ENCODE data around the gene GPR35.

The GPR35 gene

GRCh38 chr2:240620149-240620731, 5.0 kb upstream of the GPR35 start:
- FAIRE-seq = no peak

GRCh38 chr2:240620859-240621258, 4.4 kb upstream of the GPR35 start:
- no peak for DNase-seq (ENCODE audit: extremely low spot score, insufficient read length, low read depth)
- no peak for FAIRE-seq

More at GRCh38 chr2:240620149-240620731, 5.0 kb upstream of the GPR35 start:
- no peak for DNase-seq (ENCODE audit: extremely low spot score, insufficient read length, low read depth)

- DNase-seq (ENCODE audit: extremely low spot score, insufficient read length, low read depth) (no peak), FAIRE-seq (no peak)
Observed at GRCh38 chr2:240622060-240622411, 3.2 kb upstream of the GPR35 start.

GRCh38 chr2:240622531-240623235, 2.6 kb upstream of the GPR35 start:
- DNase-seq (ENCODE audit: extremely low spot score, insufficient read length, low read depth) = no peak

GRCh38 chr2:240623531-240624010, 1.7 kb upstream of the GPR35 start:
- no peak for FAIRE-seq

More at GRCh38 chr2:240622531-240623235, 2.6 kb upstream of the GPR35 start:
- no peak for FAIRE-seq

GRCh38 chr2:240624011-240624949, 1.0 kb upstream of the GPR35 start:
- DNase-seq (ENCODE audit: extremely low spot score, insufficient read length, low read depth) = no peak
- FAIRE-seq = no peak

More at GRCh38 chr2:240623531-240624010, 1.7 kb upstream of the GPR35 start:
- no peak for DNase-seq (ENCODE audit: extremely low spot score, insufficient read length, low read depth)

GRCh38 chr2:240626531-240627300, 1.4 kb downstream of the GPR35 start:
- DNase-seq (ENCODE audit: extremely low spot score, insufficient read length, low read depth) = no peak
- no peak for FAIRE-seq

- DNase-seq (ENCODE audit: extremely low spot score, insufficient read length, low read depth) = no peak
- FAIRE-seq = no peak
Observed at GRCh38 chr2:240627736-240628506, 2.6 kb downstream of the GPR35 start.

- FAIRE-seq (no peak), DNase-seq (ENCODE audit: extremely low spot score, insufficient read length, low read depth) (no peak)
Observed at GRCh38 chr2:240628507-240628807, 3.2 kb downstream of the GPR35 start.

GRCh38 chr2:240628808-240629618, 3.7 kb downstream of the GPR35 start:
- FAIRE-seq (no peak), DNase-seq (ENCODE audit: extremely low spot score, insufficient read length, low read depth) (no peak)

GRCh38 chr2:240629619-240629967, 4.3 kb downstream of the GPR35 start:
- DNase-seq (ENCODE audit: extremely low spot score, insufficient read length, low read depth) (no peak), FAIRE-seq (no peak)

- FAIRE-seq (no peak), DNase-seq (ENCODE audit: extremely low spot score, insufficient read length, low read depth) (no peak)
Observed at GRCh38 chr2:240629968-240630770, 4.9 kb downstream of the GPR35 start.

- no peak for FAIRE-seq
- no peak for DNase-seq (ENCODE audit: extremely low spot score, insufficient read length, low read depth)
Observed at GRCh38 chr2:240630771-240631547, 5.7 kb downstream of the GPR35 start.

GRCh38 chr2:240631548-240632305, 6.4 kb downstream of the GPR35 start:
- DNase-seq (ENCODE audit: extremely low spot score, insufficient read length, low read depth) (no peak), FAIRE-seq (no peak)

GRCh38 chr2:240632306-240632721, 7.0 kb downstream of the GPR35 start:
- no peak for FAIRE-seq
- DNase-seq (ENCODE audit: extremely low spot score, insufficient read length, low read depth) = no peak

All from GM18507 (cell line).